Epithelial cell of proximal tubule (primary cell): ENCODE results near the gene UBE2M. TPM values are rescaled to one million over a fixed set of nuclear protein-coding genes. Genes with fewer than 3 reads are reported as not detected.

Experiments
- DNase-seq: peaks from one replicate; pipeline ENCODE4 v3.0.0-alpha.2; 2011; ENCODE audit warnings: low read depth
- H3K4me3 ChIP-seq: 2 replicates; pipeline ENCODE4 v1.5.1; 2011; ENCODE audit warnings: low read depth, mild to moderate bottlenecking, low read length
- CTCF ChIP-seq: conservative IDR thresholded peaks from 2 replicates; pipeline ENCODE4 v1.5.1; 2012; ENCODE audit warnings: low read depth, mild to moderate bottlenecking, low read length
- total RNA-seq: library from RNA; depleted of rRNA; stranded (reverse); fragments of >200 nt; gene quantifications from 2 replicates; pipeline ENCODE4 v1.2.3, GENCODE V29; 2015

The UBE2M gene
- total RNA-seq, 1 donor from 2014 or later = 37.4 TPM

GRCh38 chr19:58521651-58522050, 36.8 kb downstream of the UBE2M start:
- DNase-seq = no peak
- no peak for TF ChIP-seq CTCF
- H3K4me3 ChIP-seq = no peak overlapping the region

GRCh38 chr19:58520257-58520599, 38.2 kb downstream of the UBE2M start:
- no peak for DNase-seq
- peak overlapping the region; percentile 86 for H3K4me3 ChIP-seq
- TF ChIP-seq CTCF = no peak

- TF ChIP-seq CTCF = peak; percentile 73
- H3K4me3 ChIP-seq = peak within 1 kb of the TSS; percentile 86
Observed at GRCh38 chr19:58519355-58520256, 38.8 kb downstream of the UBE2M start, which contains the start of gene ZBTB45. Gene ZBTB45, minus strand, starts transcription at chr19:58519810. Its CDS starts 2,137 bp downstream, at chr19:58517673.

GRCh38 chr19:58519087-58519354, 39.4 kb downstream of the UBE2M start:
- TF ChIP-seq CTCF = peak; percentile 76
- peak; percentile 6 for DNase-seq
- H3K4me3 ChIP-seq = peak overlapping the region; percentile 86

More at GRCh38 chr19:58519355-58520256, 38.8 kb downstream of the UBE2M start, which contains the start of gene ZBTB45:
- peak; percentile 82 for DNase-seq

GRCh38 chr19:58518256-58519086, 39.9 kb downstream of the UBE2M start:
- no peak for TF ChIP-seq CTCF
- H3K4me3 ChIP-seq = peak overlapping the region; percentile 86
- DNase-seq = no peak

- DNase-seq = no peak
- TF ChIP-seq CTCF = no peak
- H3K4me3 ChIP-seq = no peak overlapping the region
Observed at GRCh38 chr19:58516964-58517833, 41.2 kb downstream of the UBE2M start.
